ENCODE results near the gene CCBE1. TPM values are rescaled to one million over a fixed set of nuclear protein-coding genes. Genes with fewer than 3 reads are reported as not detected.

CCBE1 gene
- total RNA-seq, 2 donors from 2014 or later = 1.00 to 2.9 TPM

DNA sequence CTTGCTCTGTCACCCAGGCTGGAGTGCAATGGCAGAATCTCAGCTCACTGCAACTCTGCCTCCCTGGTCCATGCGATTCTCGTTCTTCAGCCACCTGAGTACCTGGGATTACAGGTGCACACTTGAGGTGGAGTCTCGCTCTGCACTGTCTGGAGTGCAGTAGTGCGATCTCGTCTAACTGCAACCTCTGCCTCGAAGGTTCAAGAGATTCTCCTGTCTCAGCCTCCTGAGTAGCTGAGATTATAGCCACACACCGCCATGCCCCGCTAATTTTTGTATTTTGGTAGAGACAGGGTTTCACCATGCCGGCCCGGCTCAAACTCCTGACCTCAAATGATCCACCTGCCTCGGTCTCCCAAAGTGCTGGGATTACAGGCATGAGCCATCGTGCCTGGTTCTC, 83.3 kb downstream of the CCBE1 start:
- no peak overlapping the region for H3K4me3 ChIP-seq (ENCODE audit: low read length)
- no peak overlapping the region for H3K27ac Mint-ChIP-seq
- no peaks in the 10 kb centered on the region for H3K9me3 ChIP-seq (ENCODE audit: control insufficient read depth, low read length)
- no peaks in the 10 kb centered on the region for H3K36me3 Mint-ChIP-seq (ENCODE audit: low read depth)
- H3K9me3 Mint-ChIP-seq = no peaks in the 10 kb centered on the region
- 96 to 97% methylated on average over 9 to 12 of the region's 12 CpGs for WGBS, 2 experiments (ENCODE audit: insufficient coverage in 1 of 2, insufficient read length in 1 of 2)
- H3K36me3 ChIP-seq (ENCODE audit: control insufficient read depth, insufficient read depth, low read length) = no peaks in the 10 kb centered on the region
- H3K4me1 ChIP-seq (ENCODE audit: control insufficient read depth, insufficient read depth, low read length) = peaks cover 18% of the 10 kb centered on the region
- H3K4me3 Mint-ChIP-seq = no peak overlapping the region
- peaks cover 6% of the 10 kb centered on the region for H3K27me3 Mint-ChIP-seq (ENCODE audit: insufficient read depth)
- H3K9ac ChIP-seq (ENCODE audit: extremely low read depth, low read length, poor library complexity, severe bottlenecking) = no peak overlapping the region
- DNase-seq = no peak
- peaks cover 19% of the 10 kb centered on the region for H3K4me1 Mint-ChIP-seq
- peaks cover 12% of the 10 kb centered on the region for H3K27me3 ChIP-seq (ENCODE audit: control insufficient read depth, insufficient read depth, low read length, poor library complexity, severe bottlenecking)
- TF ChIP-seq CTCF (conservative IDR thresholded peaks at IDR 0.05) = no peak
- no peak overlapping the region for H3K27ac ChIP-seq (ENCODE audit: low read depth, low read length)

- no peaks in the 10 kb centered on the region for H3K36me3 Mint-ChIP-seq (ENCODE audit: low read depth)
- peaks cover 8% of the 10 kb centered on the region for H3K27me3 Mint-ChIP-seq (ENCODE audit: insufficient read depth)
- H3K27me3 ChIP-seq (ENCODE audit: control insufficient read depth, insufficient read depth, low read length, poor library complexity, severe bottlenecking) = peaks cover 19% of the 10 kb centered on the region
- peaks cover 15% of the 10 kb centered on the region for H3K4me1 Mint-ChIP-seq
- no peak overlapping the region for H3K27ac Mint-ChIP-seq
- H3K9me3 Mint-ChIP-seq = no peaks in the 10 kb centered on the region
- no peak for DNase-seq
- H3K36me3 ChIP-seq (ENCODE audit: control insufficient read depth, insufficient read depth, low read length) = no peaks in the 10 kb centered on the region
- H3K4me1 ChIP-seq (ENCODE audit: control insufficient read depth, insufficient read depth, low read length) = peaks cover 18% of the 10 kb centered on the region
- H3K4me3 ChIP-seq (ENCODE audit: low read length) = peak overlapping the region; percentile 62
- no peak overlapping the region for H3K9ac ChIP-seq (ENCODE audit: extremely low read depth, low read length, poor library complexity, severe bottlenecking)
- H3K9me3 ChIP-seq (ENCODE audit: control insufficient read depth, low read length) = no peaks in the 10 kb centered on the region
- no peak overlapping the region for H3K4me3 Mint-ChIP-seq
- 80 to 89% methylated on average over 1 of the region's 1 CpG for WGBS, 2 experiments (ENCODE audit: insufficient coverage in 1 of 2, insufficient read length in 1 of 2)
- TF ChIP-seq CTCF (conservative IDR thresholded peaks at IDR 0.05) = no peak
- H3K27ac ChIP-seq (ENCODE audit: low read depth, low read length) = no peak overlapping the region
Observed at GRCh38 chr18:59612381-59612780, 84.8 kb downstream of the CCBE1 start.

- Mint-ChIP-seq H3K4me1 (peaks cover 18% of the 10 kb centered on the region), H3K27me3 (ENCODE audit: insufficient read depth) (peaks cover 8% of the 10 kb centered on the region), H3K27ac (no peak overlapping the region), H3K36me3 (ENCODE audit: low read depth) (no peaks in the 10 kb centered on the region), H3K4me3 (no peak overlapping the region), H3K9me3 (no peaks in the 10 kb centered on the region)
- no peak overlapping the region for H3K9ac ChIP-seq (ENCODE audit: extremely low read depth, low read length, poor library complexity, severe bottlenecking)
- H3K36me3 ChIP-seq (ENCODE audit: control insufficient read depth, insufficient read depth, low read length) = no peaks in the 10 kb centered on the region
- WGBS, 2 experiments (ENCODE audit: insufficient coverage in 1 of 2, insufficient read length in 1 of 2) = 90 to 95% methylated on average over 4 to 5 of the region's 5 CpGs
- H3K27ac ChIP-seq (ENCODE audit: low read depth, low read length) = no peak overlapping the region
- no peaks in the 10 kb centered on the region for H3K9me3 ChIP-seq (ENCODE audit: control insufficient read depth, low read length)
- no peak overlapping the region for H3K4me3 ChIP-seq (ENCODE audit: low read length)
- TF ChIP-seq CTCF (conservative IDR thresholded peaks at IDR 0.05) = no peak
- H3K27me3 ChIP-seq (ENCODE audit: control insufficient read depth, insufficient read depth, low read length, poor library complexity, severe bottlenecking) = peaks cover 19% of the 10 kb centered on the region
- H3K4me1 ChIP-seq (ENCODE audit: control insufficient read depth, insufficient read depth, low read length) = peaks cover 16% of the 10 kb centered on the region
- no peak for DNase-seq
Observed at GRCh38 chr18:59610546-59611140, 86.6 kb downstream of the CCBE1 start.

All from endodermal cell (in vitro differentiated cells).